Panc1 (cell line): ENCODE results near the gene NWD2.

Source experiments
- CTCF ChIP-seq: fragments of 450-650 bp; IDR thresholded peaks from 2 replicates; pipeline ENCODE4 v1.5.1; 2017; ENCODE audit warnings: mild to moderate bottlenecking
- POLR2AphosphoS5 ChIP-seq: IDR thresholded peaks from 2 replicates; pipeline ENCODE4 v1.6.1; 2012; ENCODE audit warnings: mild to moderate bottlenecking, low read depth, low read length, moderate library complexity
- TCF7L2 ChIP-seq: IDR thresholded peaks from 2 replicates; pipeline ENCODE4 v1.6.1; 2011; ENCODE audit warnings: mild to moderate bottlenecking, low read depth, low read length, inconsistent platforms

GRCh38 chr4:37320513-37321235, 76.1 kb downstream of the NWD2 start:
- no peak for TF ChIP-seq CTCF
- no peak for TF ChIP-seq POLR2AphosphoS5
- no peak for TF ChIP-seq TCF7L2
